Activated CD4-positive, alpha-beta T cell treated with anti-CD3 and anti-CD28 coated beads for 36 hours (primary cell): Measurements from ENCODE around the gene STXBP4. TPM values are rescaled to one million over a fixed set of nuclear protein-coding genes. Genes with fewer than 3 reads are reported as not detected.

ENCODE experiments used
- ATAC-seq: fragments of 200-7000 bp; cut with Tn5 transposase; one replicate; pipeline ENCODE4 v1.10.0; 2021; ENCODE audit warnings: mild to moderate bottlenecking, moderate library complexity
- CTCF ChIA-PET: fragments of 350-600 bp; sonication (Branson Sonifier 250); formaldehyde crosslinking; loops from one replicate; lab custom pipeline; 2021; ENCODE audit warnings: antibody characterized with exemption; lab: Charles Lee
- POLR2A ChIA-PET: fragments of 350-600 bp; sonication (Branson Sonifier 250); formaldehyde crosslinking; loops from one replicate; lab custom pipeline; 2021; ENCODE audit warnings: antibody characterized with exemption, inconsistent platforms; lab: Charles Lee
- DNase-seq: peaks from one replicate; pipeline ENCODE4 v3.0.0-alpha.2; 2020
- H3K27ac Mint-ChIP-seq: one replicate; pipeline ENCODE4 v1.8.0; 2021; ENCODE audit warnings: mixed read lengths
- H3K27me3 Mint-ChIP-seq: one replicate; pipeline ENCODE4 v1.8.0; 2021; ENCODE audit warnings: mixed read lengths
- H3K36me3 Mint-ChIP-seq: one replicate; pipeline ENCODE4 v1.8.0; 2021; ENCODE audit warnings: low read depth, mixed read lengths
- H3K4me1 Mint-ChIP-seq: one replicate; pipeline ENCODE4 v1.8.0; 2021; ENCODE audit warnings: mixed read lengths
- H3K4me3 Mint-ChIP-seq: one replicate; pipeline ENCODE4 v1.8.0; 2021; ENCODE audit warnings: mild to moderate bottlenecking, moderate library complexity, mixed read lengths
- H3K9me3 Mint-ChIP-seq: one replicate; pipeline ENCODE4 v1.8.0; 2021; ENCODE audit warnings: low read depth, mixed read lengths
- intact Hi-C, 2 experiments: fragments of 100-400 bp; cut with DNase I in 1 of 2; cut with micrococcal nuclease in 1 of 2; formaldehyde crosslinking; loops; one replicate each; pipeline versions ENCODE4 v1.14.2 to v1.15.1; 2022 to 2024; cut with DNase I, micrococcal nuclease
- total RNA-seq, 2 experiments: library from RNA; stranded (reverse); gene quantifications; one replicate each; pipeline ENCODE4 v1.2.3, GENCODE V29; 2021

Gene STXBP4
- total RNA-seq, 2 experiments from 2014 or later, result 5.4 to 7.2 TPM

- intact Hi-C loops, result no loop called here
- Mint-ChIP-seq H3K27me3 (peaks cover 16% of the 10 kb centered on the region), H3K4me1 (peaks cover 4% of the 10 kb centered on the region), H3K36me3 (peaks cover 3% of the 10 kb centered on the region), H3K27ac (no peak overlapping the region), H3K9me3 (no peaks in the 10 kb centered on the region), H3K4me3 (no peak overlapping the region)
- DNase-seq (no peak), ATAC-seq (no peak)
- ChIA-PET CTCF (interaction anchor here (0.6 kb wide), 1 partner anchor 45 kb away, joined by 4 read pairs; no protein-coding TSS in a partner anchor), POLR2A (no interaction called here)
Observed at GRCh38 chr17:54944796-54945195, 23.8 kb upstream of the STXBP4 start.

DNA sequence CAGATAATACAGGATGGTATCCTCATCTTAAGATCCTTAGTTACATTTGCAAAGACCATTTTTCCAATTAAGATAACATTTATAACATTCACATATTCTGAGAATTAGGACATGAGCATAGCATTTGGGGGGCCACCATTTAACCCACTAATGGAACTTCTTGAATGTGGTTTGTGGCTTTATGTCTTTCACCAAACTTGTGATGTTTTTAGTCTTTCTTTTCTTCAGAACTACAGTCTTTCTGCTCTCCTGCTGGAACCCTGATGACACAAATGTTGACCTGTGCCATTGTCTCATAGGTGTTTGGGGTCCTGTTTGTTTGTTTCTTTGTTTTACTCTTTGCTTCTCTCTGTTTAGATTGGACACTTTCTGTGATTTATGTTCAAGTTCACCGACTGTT is 23.3 kb upstream of the STXBP4 start:
- peaks cover 4% of the 10 kb centered on the region for H3K4me1 Mint-ChIP-seq
- POLR2A ChIA-PET, result no interaction called here
- DNase-seq, result no peak
- H3K9me3 Mint-ChIP-seq, result no peaks in the 10 kb centered on the region
- intact Hi-C loops, result no loop called here
- H3K36me3 Mint-ChIP-seq, result peaks cover 3% of the 10 kb centered on the region
- H3K27ac Mint-ChIP-seq, result no peak overlapping the region
- CTCF ChIA-PET, result interaction anchor here (0.6 kb wide), 1 partner anchor 46 kb away, joined by 4 read pairs; no protein-coding TSS in a partner anchor
- peaks cover 16% of the 10 kb centered on the region for H3K27me3 Mint-ChIP-seq
- no peak for ATAC-seq
- H3K4me3 Mint-ChIP-seq, result no peak overlapping the region

- CTCF ChIA-PET, result interaction anchor here (0.6 kb wide), 1 partner anchor 46 kb away, joined by 4 read pairs; no protein-coding TSS in a partner anchor
- DNase-seq, result no peak
- Mint-ChIP-seq H3K9me3 (no peaks in the 10 kb centered on the region), H3K27ac (no peak overlapping the region), H3K36me3 (peaks cover 3% of the 10 kb centered on the region), H3K4me1 (peaks cover 4% of the 10 kb centered on the region), H3K4me3 (no peak overlapping the region), H3K27me3 (peaks cover 16% of the 10 kb centered on the region)
- no peak for ATAC-seq
- intact Hi-C loops, result no loop called here
- POLR2A ChIA-PET, result no interaction called here
Observed at GRCh38 chr17:54945671-54946070, 22.9 kb upstream of the STXBP4 start.

GRCh38 chr17:54947396-54947795 is 21.2 kb upstream of the STXBP4 start:
- POLR2A ChIA-PET, result no interaction called here
- peaks cover 6% of the 10 kb centered on the region for H3K36me3 Mint-ChIP-seq
- H3K4me1 Mint-ChIP-seq, result peaks cover 4% of the 10 kb centered on the region
- no peak overlapping the region for H3K27ac Mint-ChIP-seq
- peaks cover 16% of the 10 kb centered on the region for H3K27me3 Mint-ChIP-seq
- no peak overlapping the region for H3K4me3 Mint-ChIP-seq
- ATAC-seq (no peak), DNase-seq (no peak)
- CTCF ChIA-PET, result no interaction called here
- intact Hi-C loops, result no loop called here
- no peaks in the 10 kb centered on the region for H3K9me3 Mint-ChIP-seq

GRCh38 chr17:54948380-54948779 is 20.2 kb upstream of the STXBP4 start:
- DNase-seq, result no peak
- peaks cover 9% of the 10 kb centered on the region for H3K36me3 Mint-ChIP-seq
- peaks cover 4% of the 10 kb centered on the region for H3K4me1 Mint-ChIP-seq
- ATAC-seq, result peak; percentile 36
- intact Hi-C loops, result no loop called here
- H3K27ac Mint-ChIP-seq, result no peak overlapping the region
- ChIA-PET CTCF (no interaction called here), POLR2A (no interaction called here)
- peaks cover 16% of the 10 kb centered on the region for H3K27me3 Mint-ChIP-seq
- no peaks in the 10 kb centered on the region for H3K9me3 Mint-ChIP-seq
- no peak overlapping the region for H3K4me3 Mint-ChIP-seq

DNA sequence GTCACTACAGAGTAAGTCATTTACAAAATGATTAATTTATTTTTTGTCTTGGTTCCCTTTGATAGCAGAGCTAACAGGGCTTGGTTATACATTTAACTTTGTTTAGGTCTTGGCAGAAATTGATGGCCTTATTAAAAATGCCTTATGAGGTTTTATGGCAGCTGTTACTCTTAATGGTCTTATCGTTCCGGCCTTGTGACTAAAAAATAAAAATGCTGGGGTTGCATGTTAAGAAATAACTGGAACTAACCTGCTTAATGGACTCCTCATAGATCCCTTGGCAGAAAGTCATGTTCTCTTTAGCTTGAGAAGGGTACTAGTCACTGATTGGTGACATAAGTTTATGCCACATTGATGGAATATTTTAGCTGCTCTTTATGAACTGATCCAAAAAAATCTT is 18.4 kb upstream of the STXBP4 start:
- ChIA-PET CTCF (no interaction called here), POLR2A (no interaction called here)
- intact Hi-C loops, result loop anchor here in 1 of 2 experiments (10.0 kb wide), 1 partner anchor 65 kb away; no protein-coding TSS in a partner anchor
- Mint-ChIP-seq H3K27me3 (peaks cover 12% of the 10 kb centered on the region), H3K9me3 (no peaks in the 10 kb centered on the region), H3K4me3 (no peak overlapping the region), H3K4me1 (peaks cover 4% of the 10 kb centered on the region), H3K36me3 (peaks cover 9% of the 10 kb centered on the region), H3K27ac (no peak overlapping the region)
- DNase-seq, result no peak
- no peak for ATAC-seq

GRCh38 chr17:54951286-54951685 is 17.3 kb upstream of the STXBP4 start:
- intact Hi-C loops, result loop anchor here in 1 of 2 experiments (10.0 kb wide), 1 partner anchor 64 kb away; no protein-coding TSS in a partner anchor
- ChIA-PET CTCF (interaction anchor here (0.5 kb wide), 1 partner anchor 469 kb away, joined by 5 read pairs; no protein-coding TSS in a partner anchor), POLR2A (no interaction called here)
- Mint-ChIP-seq H3K9me3 (no peaks in the 10 kb centered on the region), H3K27ac (no peak overlapping the region), H3K36me3 (peaks cover 9% of the 10 kb centered on the region), H3K4me1 (peaks cover 4% of the 10 kb centered on the region), H3K27me3 (peaks cover 10% of the 10 kb centered on the region), H3K4me3 (no peak overlapping the region)
- no peak for DNase-seq
- ATAC-seq, result no peak

- intact Hi-C loops, result loop anchor here in 1 of 2 experiments (10.0 kb wide), 1 partner anchor 58 kb away; no protein-coding TSS in a partner anchor
Observed at GRCh38 chr17:54956791-54957190, 11.8 kb upstream of the STXBP4 start.

DNA sequence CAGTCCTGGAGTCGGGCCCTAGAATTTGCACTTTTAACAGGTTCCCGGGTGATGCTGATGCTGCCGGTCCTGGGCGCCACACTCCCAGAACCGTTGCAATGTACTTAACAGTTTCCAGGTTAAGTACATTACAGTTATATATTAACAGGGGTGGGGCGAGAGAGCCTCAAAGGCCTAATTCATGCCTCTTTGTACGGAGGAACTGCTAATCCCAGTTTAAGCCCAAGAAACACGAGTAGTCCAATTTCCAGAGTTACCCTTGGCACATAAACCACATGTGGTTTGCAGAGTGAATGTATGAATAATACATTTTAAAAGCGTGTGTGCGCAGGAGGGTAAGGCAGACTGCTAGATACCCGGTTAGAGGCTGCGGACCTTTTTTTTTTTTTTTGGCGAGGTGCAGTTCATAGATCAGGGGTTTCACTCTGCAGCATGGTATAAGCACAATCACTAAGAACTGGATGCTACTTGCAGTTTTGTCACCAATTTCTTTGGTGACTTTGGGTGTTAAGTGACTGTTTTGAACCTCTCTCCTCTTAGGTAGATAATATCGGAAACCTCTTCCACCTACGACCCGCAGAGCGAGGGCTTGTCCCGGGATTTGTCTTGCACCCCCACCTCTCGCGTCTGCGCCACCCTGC is 824 bp upstream of the STXBP4 start:
- ChIA-PET CTCF (interaction anchor here (0.7 to 1.3 kb wide), 2 partner anchors 10 to 24 kb away, joined by 3 read pairs; no protein-coding TSS in a partner anchor), POLR2A (no interaction called here)
- H3K36me3 Mint-ChIP-seq, result peaks cover 10% of the 10 kb centered on the region
- ATAC-seq (peak; percentile 48), DNase-seq (peak; percentile 73)
- H3K4me1 Mint-ChIP-seq, result peaks cover 23% of the 10 kb centered on the region
- H3K4me3 Mint-ChIP-seq, result no peak overlapping the region
- no peaks in the 10 kb centered on the region for H3K9me3 Mint-ChIP-seq
- H3K27me3 Mint-ChIP-seq, result no peaks in the 10 kb centered on the region
- intact Hi-C loops, result loop anchor here (1.0 to 10.0 kb wide), 7 partner anchors 271 to 765 kb away; partner anchors contain the start of genes MMD (in 2 of the 2) and HLF (in 1 of the 2)
- H3K27ac Mint-ChIP-seq, result peak overlapping the region; percentile 48

More at GRCh38 chr17:54956791-54957190, 11.8 kb upstream of the STXBP4 start:
- ChIA-PET CTCF (no interaction called here), POLR2A (no interaction called here)
- Mint-ChIP-seq H3K27ac (peak overlapping the region; percentile 19), H3K27me3 (no peaks in the 10 kb centered on the region), H3K4me1 (no peaks in the 10 kb centered on the region), H3K9me3 (no peaks in the 10 kb centered on the region), H3K4me3 (no peak overlapping the region), H3K36me3 (peaks cover 21% of the 10 kb centered on the region)
- no peak for ATAC-seq
- no peak for DNase-seq

- ChIA-PET POLR2A (no interaction called here), CTCF (no interaction called here)
- ATAC-seq (peak; percentile 20), DNase-seq (peak; percentile 45)
- Mint-ChIP-seq H3K27me3 (no peaks in the 10 kb centered on the region), H3K4me3 (no peak overlapping the region), H3K36me3 (peaks cover 3% of the 10 kb centered on the region), H3K27ac (no peak overlapping the region), H3K9me3 (no peaks in the 10 kb centered on the region), H3K4me1 (peaks cover 23% of the 10 kb centered on the region)
- intact Hi-C loops, result loop anchor here (1.0 to 10.0 kb wide), 7 partner anchors 269 to 763 kb away; partner anchors contain the start of genes MMD (in 2 of the 2) and HLF (in 1 of the 2)
Observed at GRCh38 chr17:54968988-54969332, 395 bp downstream of the STXBP4 start.

DNA sequence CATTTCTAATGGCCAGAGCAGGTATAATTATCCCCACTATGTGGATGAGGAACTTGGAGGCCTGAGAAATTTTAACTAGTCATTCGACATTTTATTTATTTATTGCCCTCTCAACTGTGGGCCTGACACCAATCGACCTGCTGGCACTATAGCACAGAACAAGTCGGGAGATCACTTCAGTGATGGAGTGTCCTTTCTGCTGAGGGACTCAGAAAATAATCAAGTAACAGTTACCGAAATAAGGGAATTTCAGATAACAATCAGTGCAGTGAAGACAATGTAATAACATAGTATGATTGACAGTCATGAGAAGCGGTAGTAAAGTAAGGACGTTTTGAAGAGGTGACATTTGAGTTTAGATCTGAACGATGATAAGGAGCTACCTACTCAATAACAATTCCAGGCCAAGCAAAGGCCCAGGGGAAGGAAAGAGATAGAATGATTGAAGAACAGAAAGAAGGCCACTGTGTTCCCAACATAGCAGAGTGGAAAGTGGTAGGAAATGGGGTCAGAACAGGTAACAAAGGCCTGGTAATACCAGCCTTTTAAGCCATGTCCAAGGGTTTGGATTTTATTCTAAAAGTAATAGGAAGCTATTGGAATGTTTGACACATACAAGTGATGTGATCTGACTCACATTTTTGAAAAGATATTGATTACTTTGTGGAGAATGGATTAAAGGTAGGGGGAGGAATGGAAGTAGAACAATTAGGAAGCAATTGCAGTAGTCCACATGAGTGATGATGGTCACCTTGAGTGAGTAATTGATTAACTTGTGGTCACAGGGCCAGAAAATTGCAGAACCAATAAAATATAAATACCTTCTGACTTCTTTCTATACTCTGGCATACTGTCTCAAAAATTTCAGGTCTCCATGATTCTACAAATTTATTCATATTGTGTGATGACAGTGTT is 1.4 kb downstream of the STXBP4 start:
- Mint-ChIP-seq H3K36me3 (peaks cover 3% of the 10 kb centered on the region), H3K27me3 (no peaks in the 10 kb centered on the region), H3K4me3 (no peak overlapping the region), H3K9me3 (no peaks in the 10 kb centered on the region), H3K4me1 (peaks cover 23% of the 10 kb centered on the region), H3K27ac (no peak overlapping the region)
- intact Hi-C loops, result loop anchor here (2.0 to 10.0 kb wide), 4 partner anchors 269 to 762 kb away; partner anchors contain the start of gene MMD (in 1 of the 2)
- CTCF ChIA-PET, result interaction anchor here (0.7 to 1.3 kb wide), 4 partner anchors 10 to 592 kb away, joined by 3 to 4 read pairs (median 4); no protein-coding TSS in a partner anchor
- ATAC-seq (no peak), DNase-seq (no peak)
- POLR2A ChIA-PET, result no interaction called here
